H9 (cell line): Measurements from ENCODE around the gene DMKN. TPM values are rescaled to one million over a fixed set of nuclear protein-coding genes. Genes with fewer than 3 reads are reported as not detected.

Experiments used
- DNase-seq: peaks from one replicate; pipeline ENCODE4 v3.0.0-alpha.2; 2017
- H2AFZ ChIP-seq: one replicate; pipeline ENCODE4 v1.6.1; 2013; ENCODE audit warnings: mild to moderate bottlenecking, low read length, control low read depth, moderate library complexity
- H2AK5ac ChIP-seq: 2 replicates; pipeline ENCODE4 v1.6.1; 2013; ENCODE audit warnings: low read length, control low read depth, mixed read lengths; ENCODE audit not compliant: insufficient read length
- H2BK120ac ChIP-seq: one replicate; pipeline ENCODE4 v1.6.1; 2013; ENCODE audit warnings: low read depth, mild to moderate bottlenecking, low read length, control low read depth, inconsistent platforms; ENCODE audit not compliant: poor library complexity, severe bottlenecking
- H2BK12ac ChIP-seq: 2 replicates; pipeline ENCODE4 v1.6.1; 2013; ENCODE audit warnings: low read length, control low read depth, mixed read lengths, low read depth; ENCODE audit not compliant: insufficient read length
- H2BK15ac ChIP-seq: 2 replicates; pipeline ENCODE4 v1.6.1; 2013; ENCODE audit warnings: low read depth, low read length, control low read depth
- H2BK20ac ChIP-seq: one replicate; pipeline ENCODE4 v1.6.1; 2013; ENCODE audit warnings: low read depth, mild to moderate bottlenecking, low read length, control low read depth, inconsistent platforms; ENCODE audit not compliant: poor library complexity, severe bottlenecking
- H2BK5ac ChIP-seq: 2 replicates; pipeline ENCODE4 v1.6.1; 2013; ENCODE audit warnings: low read length, control low read depth, mixed read lengths; ENCODE audit not compliant: insufficient read length
- H3K14ac ChIP-seq: 2 replicates; pipeline ENCODE4 v1.6.1; 2013; ENCODE audit warnings: low read length, control low read depth; ENCODE audit not compliant: insufficient read depth
- H3K18ac ChIP-seq: 2 replicates; pipeline ENCODE4 v1.6.1; 2013; ENCODE audit warnings: low read depth, mild to moderate bottlenecking, mixed read lengths, low read length, control low read depth; ENCODE audit not compliant: insufficient read length
- H3K23ac ChIP-seq: 2 replicates; pipeline ENCODE4 v1.6.1; 2013; ENCODE audit warnings: low read length, control low read depth, mixed read lengths, low read depth; ENCODE audit not compliant: insufficient read length
- H3K23me2 ChIP-seq: 2 replicates; pipeline ENCODE4 v1.6.1; 2013; ENCODE audit warnings: low read depth, mild to moderate bottlenecking, mixed read lengths, low read length, control low read depth; ENCODE audit not compliant: insufficient read length, poor library complexity, severe bottlenecking
- H3K27ac ChIP-seq: 2 replicates; pipeline ENCODE4 v1.5.1; 2013; ENCODE audit warnings: low read length, control low read depth, mixed read lengths, low read depth; ENCODE audit not compliant: insufficient read length
- H3K27me3 ChIP-seq: 2 replicates; pipeline ENCODE4 v1.6.1; 2013; ENCODE audit warnings: low read length, control low read depth, inconsistent platforms; ENCODE audit not compliant: insufficient read depth
- H3K4ac ChIP-seq: 2 replicates; pipeline ENCODE4 v1.6.1; 2013; ENCODE audit warnings: low read depth, mild to moderate bottlenecking, control low read depth, inconsistent platforms, low read length, moderate library complexity
- H3K4me1 ChIP-seq: 2 replicates; pipeline ENCODE4 v1.6.1; 2013; ENCODE audit warnings: low read length, control low read depth, inconsistent platforms; ENCODE audit not compliant: insufficient read depth
- H3K4me2 ChIP-seq: 2 replicates; pipeline ENCODE4 v1.6.1; 2013; ENCODE audit warnings: low read length, control low read depth, mixed read lengths; ENCODE audit not compliant: insufficient read length, insufficient read depth
- H3K56ac ChIP-seq: 2 replicates; pipeline ENCODE4 v1.6.1; 2013; ENCODE audit warnings: low read depth, mild to moderate bottlenecking, mixed read lengths, low read length, control low read depth; ENCODE audit not compliant: insufficient read length
- H3K79me1 ChIP-seq: 2 replicates; pipeline ENCODE4 v1.6.1; 2013; ENCODE audit warnings: low read depth, mild to moderate bottlenecking, moderate library complexity, low read length, control low read depth, inconsistent platforms; ENCODE audit not compliant: insufficient read depth, poor library complexity, severe bottlenecking
- H3K79me2 ChIP-seq: 2 replicates; pipeline ENCODE4 v1.6.1; 2013; ENCODE audit warnings: low read length, control low read depth, inconsistent platforms; ENCODE audit not compliant: insufficient read depth
- H3K9ac ChIP-seq: 2 replicates; pipeline ENCODE4 v1.6.1; 2013; ENCODE audit warnings: low read length, control low read depth, mixed read lengths; ENCODE audit not compliant: insufficient read length; ENCODE audit errors: extremely low read depth
- H3K9me3 ChIP-seq: one replicate; pipeline ENCODE4 v1.6.1; 2013; ENCODE audit warnings: low read depth, low read length, inconsistent platforms; ENCODE audit not compliant: control insufficient read depth
- H3T11ph ChIP-seq: one replicate; pipeline ENCODE4 v1.6.1; 2013; ENCODE audit warnings: mild to moderate bottlenecking, low read length, control low read depth, inconsistent platforms
- H4K20me1 ChIP-seq: one replicate; pipeline ENCODE4 v1.6.1; 2013; ENCODE audit not compliant: control insufficient read depth, insufficient read length, insufficient read depth
- H4K5ac ChIP-seq: 2 replicates; pipeline ENCODE4 v1.6.1; 2013; ENCODE audit warnings: low read depth, mild to moderate bottlenecking, mixed read lengths, low read length, control low read depth; ENCODE audit not compliant: insufficient read length
- H4K8ac ChIP-seq: replicated peaks from 2 replicates; pipeline ENCODE4 v1.6.1; 2013; ENCODE audit warnings: low read length, control low read depth, mixed read lengths, low read depth; ENCODE audit not compliant: insufficient read length
- H4K91ac ChIP-seq: 2 replicates; pipeline ENCODE4 v1.6.1; 2013; ENCODE audit warnings: low read depth, mild to moderate bottlenecking, moderate library complexity, mixed read lengths, low read length, control low read depth; ENCODE audit not compliant: insufficient read length
- H3K27ac Mint-ChIP-seq, 3 experiments: 2 replicates in 2 of 3; 3 replicates in 1 of 3; pipeline ENCODE4 v1.8.0; 2020 to 2021; ENCODE audit warnings: mixed read lengths in 3 of 3, mild to moderate bottlenecking in 1 of 3, moderate library complexity in 1 of 3
- H3K27me3 Mint-ChIP-seq: 2 replicates; pipeline ENCODE4 v1.8.0; 2021; ENCODE audit warnings: low read depth, mild to moderate bottlenecking, moderate library complexity, mixed read lengths
- H3K36me3 Mint-ChIP-seq, 3 experiments: 2 replicates in 2 of 3; 3 replicates in 1 of 3; pipeline ENCODE4 v1.8.0; 2020 to 2021; ENCODE audit warnings: low read depth in 3 of 3, mixed read lengths in 3 of 3; ENCODE audit not compliant: insufficient read depth in 1 of 3
- H3K4me1 Mint-ChIP-seq, 2 experiments: 2 replicates each; pipeline ENCODE4 v1.8.0; 2020; ENCODE audit warnings: mixed read lengths in 2 of 2
- H3K4me3 Mint-ChIP-seq, 2 experiments: 2 replicates in 1 of 2; 3 replicates in 1 of 2; pipeline ENCODE4 v1.8.0; 2020 to 2021; ENCODE audit warnings: mild to moderate bottlenecking in 2 of 2, mixed read lengths in 2 of 2, moderate library complexity in 1 of 2
- H3K9me3 Mint-ChIP-seq, 2 experiments: 2 replicates in 1 of 2; 3 replicates in 1 of 2; pipeline ENCODE4 v1.8.0; 2020; ENCODE audit warnings: mild to moderate bottlenecking in 2 of 2, mixed read lengths in 2 of 2, moderate library complexity in 1 of 2
- CTCF ChIP-seq: fragments of 200-600 bp; sonication (generic); conservative IDR thresholded peaks from 3 replicates; pipeline ENCODE4 v1.8.0; 2021; ENCODE audit warnings: antibody characterized with exemption, mild to moderate bottlenecking
- WGBS: extraction: QIAGEN DNeasy Blood & Tissue Kit; methylation state at CpG from one replicate; pipeline ENCODE4 v1.1.7; 2013; ENCODE audit warnings: missing lambda C conversion rate, low lambda C conversion rate, mixed read lengths; ENCODE audit not compliant: insufficient read length; ENCODE audit errors: extremely low coverage; 5-methylcytosine and 5-hydroxymethylcytosine counted together
- total RNA-seq: library from RNA; stranded (reverse); gene quantifications from 2 replicates; pipeline ENCODE4 v1.2.1, GENCODE V29; 2021

The DMKN gene
- total RNA-seq, 1 experiment from 2014 or later, result 278 TPM

GRCh38 chr19:35486268-35486708 lies 27.2 kb downstream of the DMKN start:
- Histone ChIP-seq H3K4ac (no peak overlapping the region), H2BK120ac (no peak overlapping the region), H2BK5ac (no peak overlapping the region), H3K23ac (no peak overlapping the region), H4K8ac (no peak overlapping the region), H3K4me2 (no peak overlapping the region), H4K91ac (no peak overlapping the region), H4K5ac (no peak overlapping the region), H3T11ph (no peak overlapping the region), H3K9ac (no peak overlapping the region), H2BK20ac (no peak overlapping the region), H3K23me2 (no peaks in the 10 kb centered on the region), H3K9me3 (no peaks in the 10 kb centered on the region), H3K27ac (no peak overlapping the region), H2AFZ (no peak overlapping the region), H3K18ac (no peak overlapping the region), H3K14ac (no peak overlapping the region), H3K79me2 (no peaks in the 10 kb centered on the region), H3K79me1 (no peaks in the 10 kb centered on the region), H3K56ac (no peak overlapping the region), H3K4me1 (no peaks in the 10 kb centered on the region), H2BK15ac (no peak overlapping the region), H3K27me3 (no peaks in the 10 kb centered on the region), H4K20me1 (no peaks in the 10 kb centered on the region), H2BK12ac (no peak overlapping the region), H2AK5ac (no peak overlapping the region)
- WGBS, result no CpG with 5 or more reads among the region's 3 CpGs
- peaks cover 37% of the 10 kb centered on the region for H3K27me3 Mint-ChIP-seq
- no peak for TF ChIP-seq CTCF
- peaks cover 0 to 3% of the 10 kb centered on the region in 2 experiments; a peak in 1 of 4 replicates for H3K4me1 Mint-ChIP-seq
- DNase-seq, result no peak
- H3K36me3 Mint-ChIP-seq, result no peaks in the 10 kb centered on the region
- no peak overlapping the region for H3K27ac Mint-ChIP-seq
- H3K4me3 Mint-ChIP-seq, result no peak overlapping the region
- H3K9me3 Mint-ChIP-seq, result no peaks in the 10 kb centered on the region
